SU-DHL-6 (cell line): ENCODE data around the gene NDUFS8.

Source experiments
- H2AFZ ChIP-seq: fragments of 200-600 bp; sonication (generic); 2 replicates; pipeline ENCODE4 v1.6.1; 2014; ENCODE audit warnings: low read depth, mild to moderate bottlenecking, moderate library complexity, mixed read lengths, antibody characterized with exemption, low read length; ENCODE audit not compliant: severe bottlenecking
- H3F3A ChIP-seq: fragments of 200-600 bp; shearing (Covaris generic); 2 replicates; pipeline ENCODE4 v1.6.0; 2016; ENCODE audit warnings: antibody characterized with exemption, mild to moderate bottlenecking; ENCODE audit not compliant: insufficient read depth
- H3K27ac ChIP-seq: fragments of 200-600 bp; sonication (generic); 2 replicates; pipeline ENCODE4 v1.5.1; 2016; ENCODE audit warnings: low read depth, mild to moderate bottlenecking, low read length, moderate library complexity, mixed read lengths
- H3K27me3 ChIP-seq: fragments of 200-600 bp; sonication (generic), shearing (Covaris generic); 2 replicates; pipeline ENCODE4 v1.6.0; 2014; ENCODE audit warnings: mild to moderate bottlenecking, low read length
- H3K36me3 ChIP-seq: fragments of 200-600 bp; sonication (generic); 2 replicates; pipeline ENCODE4 v1.6.1; 2014; ENCODE audit warnings: mild to moderate bottlenecking, low read length, mixed read lengths
- H3K4me2 ChIP-seq: fragments of 300-600, 200-600 bp; shearing (Covaris generic), sonication (generic); 2 replicates; pipeline ENCODE4 v1.6.0; 2014; ENCODE audit warnings: low read length, low read depth, mild to moderate bottlenecking; ENCODE audit not compliant: poor library complexity, severe bottlenecking
- H3K4me3 ChIP-seq: fragments of 200-600 bp; sonication (generic); 2 replicates; pipeline ENCODE4 v1.5.1; 2014; ENCODE audit warnings: antibody characterized with exemption, low read length, mild to moderate bottlenecking, mixed read lengths; ENCODE audit not compliant: insufficient read depth, poor library complexity, severe bottlenecking
- H3K79me2 ChIP-seq: fragments of 200-600 bp; sonication (generic); 2 replicates; pipeline ENCODE4 v1.6.1; 2014; ENCODE audit warnings: mild to moderate bottlenecking, low read length, moderate library complexity; ENCODE audit not compliant: insufficient read depth
- H3K9ac ChIP-seq: fragments of 200-600 bp; sonication (generic); 2 replicates; pipeline ENCODE4 v1.7.0; 2014; ENCODE audit warnings: mild to moderate bottlenecking, low read length
- H3K9me2 ChIP-seq: fragments of 200-600 bp; sonication (generic); replicated peaks from 2 replicates; pipeline ENCODE4 v1.6.1; 2014; ENCODE audit warnings: low read length; ENCODE audit not compliant: insufficient read depth
- H3K9me3 ChIP-seq: fragments of 200-600 bp; sonication (generic); 2 replicates; pipeline ENCODE4 v1.6.1; 2014; ENCODE audit warnings: low read length, mixed read lengths; ENCODE audit not compliant: insufficient read depth
- H4K20me1 ChIP-seq: fragments of 200-600 bp; sonication (generic); 2 replicates; pipeline ENCODE4 v1.6.1; 2014; ENCODE audit warnings: low read depth, mild to moderate bottlenecking, antibody characterized with exemption, low read length, moderate library complexity, mixed read lengths
- EZH2phosphoT487 ChIP-seq: fragments of 200-600 bp; sonication (generic), shearing (Covaris generic); conservative IDR thresholded peaks from 2 replicates; pipeline ENCODE4 v1.6.1; 2018; ENCODE audit warnings: mild to moderate bottlenecking, antibody characterized with exemption, low read length, moderate library complexity, mixed read lengths
- TF ChIP-seq, protein P1 (sequence below): fragments of 200-600 bp; sonication (generic); IDR thresholded peaks from one replicate; pipeline ENCODE4 v1.5.1; 2017; ENCODE audit warnings: antibody characterized with exemption, mild to moderate bottlenecking, low read length, moderate library complexity; ENCODE audit not compliant: insufficient read depth, poor library complexity, severe bottlenecking

Gene NDUFS8

GRCh38 chr11:68036141-68036716, 5.7 kb downstream of the NDUFS8 start:
- H2AFZ ChIP-seq: no peak overlapping the region
- H3K36me3 ChIP-seq: no peaks in the 10 kb centered on the region
- no peaks in the 10 kb centered on the region for H3K9me3 ChIP-seq
- H3K9me2 ChIP-seq: no peaks in the 10 kb centered on the region
- H3K27me3 ChIP-seq: no peaks in the 10 kb centered on the region
- no peak overlapping the region for H3K27ac ChIP-seq
- H3K4me3 ChIP-seq: no peak overlapping the region
- H3K9ac ChIP-seq: no peak overlapping the region
- no peaks in the 10 kb centered on the region; the same call in 1 of the 2 replicates for H3F3A ChIP-seq
- TF ChIP-seq, protein P1, sequence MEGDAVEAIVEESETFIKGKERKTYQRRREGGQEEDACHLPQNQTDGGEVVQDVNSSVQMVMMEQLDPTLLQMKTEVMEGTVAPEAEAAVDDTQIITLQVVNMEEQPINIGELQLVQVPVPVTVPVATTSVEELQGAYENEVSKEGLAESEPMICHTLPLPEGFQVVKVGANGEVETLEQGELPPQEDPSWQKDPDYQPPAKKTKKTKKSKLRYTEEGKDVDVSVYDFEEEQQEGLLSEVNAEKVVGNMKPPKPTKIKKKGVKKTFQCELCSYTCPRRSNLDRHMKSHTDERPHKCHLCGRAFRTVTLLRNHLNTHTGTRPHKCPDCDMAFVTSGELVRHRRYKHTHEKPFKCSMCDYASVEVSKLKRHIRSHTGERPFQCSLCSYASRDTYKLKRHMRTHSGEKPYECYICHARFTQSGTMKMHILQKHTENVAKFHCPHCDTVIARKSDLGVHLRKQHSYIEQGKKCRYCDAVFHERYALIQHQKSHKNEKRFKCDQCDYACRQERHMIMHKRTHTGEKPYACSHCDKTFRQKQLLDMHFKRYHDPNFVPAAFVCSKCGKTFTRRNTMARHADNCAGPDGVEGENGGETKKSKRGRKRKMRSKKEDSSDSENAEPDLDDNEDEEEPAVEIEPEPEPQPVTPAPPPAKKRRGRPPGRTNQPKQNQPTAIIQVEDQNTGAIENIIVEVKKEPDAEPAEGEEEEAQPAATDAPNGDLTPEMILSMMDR: no peak
- no peak for TF ChIP-seq EZH2phosphoT487
- H4K20me1 ChIP-seq: no peaks in the 10 kb centered on the region
- peaks cover 36% of the 10 kb centered on the region for H3K79me2 ChIP-seq
- H3K4me2 ChIP-seq: no peak overlapping the region

GRCh38 chr11:68036717-68037239, 6.3 kb downstream of the NDUFS8 start:
- no peaks in the 10 kb centered on the region for H4K20me1 ChIP-seq
- H2AFZ ChIP-seq: no peak overlapping the region
- H3K27ac ChIP-seq: peak overlapping the region; percentile 29; the same call in 1 of the 2 replicates
- H3K9ac ChIP-seq: no peak overlapping the region
- H3K79me2 ChIP-seq: peaks cover 32% of the 10 kb centered on the region
- H3K4me3 ChIP-seq: no peak overlapping the region
- H3K4me2 ChIP-seq: no peak overlapping the region
- H3K9me3 ChIP-seq: no peaks in the 10 kb centered on the region
- TF ChIP-seq, protein P1: no peak
- no peak for TF ChIP-seq EZH2phosphoT487
- no peaks in the 10 kb centered on the region for H3K36me3 ChIP-seq
- no peaks in the 10 kb centered on the region for H3K27me3 ChIP-seq
- no peaks in the 10 kb centered on the region for H3K9me2 ChIP-seq
- H3F3A ChIP-seq: no peaks in the 10 kb centered on the region; the same call in 1 of the 2 replicates

DNA sequence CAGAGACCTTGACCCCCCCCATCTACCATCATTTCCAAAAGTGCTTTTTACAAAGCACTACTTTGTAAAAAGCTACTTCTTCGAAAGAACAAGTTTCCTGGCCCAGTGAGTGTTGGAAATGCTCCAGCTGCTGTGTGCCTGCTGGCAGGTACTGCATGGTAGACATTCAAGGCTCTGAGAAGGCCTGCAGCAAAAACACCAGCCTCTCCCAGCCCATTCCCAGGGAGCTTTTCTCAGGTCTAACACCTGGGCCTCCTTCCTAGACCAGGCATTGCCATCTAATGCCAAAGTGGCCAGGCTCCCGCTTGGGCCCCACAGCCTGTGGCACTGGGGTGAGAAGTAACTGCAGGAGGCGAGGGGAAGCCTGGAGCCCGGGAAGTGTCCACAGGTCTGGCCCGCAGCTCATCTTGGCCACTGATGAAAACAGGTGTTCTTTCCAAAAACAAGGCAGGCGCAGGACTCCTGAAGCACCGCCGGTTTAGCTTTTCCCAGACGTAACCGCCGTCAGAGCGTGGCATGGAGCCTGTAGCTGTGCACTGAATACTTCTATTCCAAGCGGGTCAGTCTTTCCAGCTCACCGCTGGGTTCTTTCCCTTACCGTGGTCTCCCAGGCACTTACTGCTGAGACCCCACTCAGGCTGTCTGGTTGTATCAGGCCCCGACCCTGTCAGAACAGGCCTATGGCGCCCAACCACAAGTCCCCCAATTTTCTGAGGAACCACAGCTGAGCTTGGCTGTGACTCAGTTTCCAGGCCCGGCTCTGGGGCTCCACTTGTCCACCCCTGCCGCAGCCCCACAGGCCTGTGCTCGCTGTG, 7.1 kb downstream of the NDUFS8 start:
- Histone ChIP-seq H3K79me2 (peaks cover 25% of the 10 kb centered on the region), H3K27ac (peak overlapping the region; percentile 29; the same call in 1 of the 2 replicates), H3K9ac (peak overlapping the region; percentile 77; the same call in 1 of the 2 replicates), H3K36me3 (no peaks in the 10 kb centered on the region), H3K4me3 (no peak overlapping the region), H3K9me3 (no peaks in the 10 kb centered on the region), H3K9me2 (no peaks in the 10 kb centered on the region), H3F3A (no peaks in the 10 kb centered on the region; the same call in 1 of the 2 replicates), H4K20me1 (no peaks in the 10 kb centered on the region), H3K4me2 (no peak overlapping the region), H3K27me3 (no peaks in the 10 kb centered on the region), H2AFZ (no peak overlapping the region)
- TF ChIP-seq, protein P1: no peak
- TF ChIP-seq EZH2phosphoT487: no peak
